OCI-LY3 (cell line): ENCODE data around the gene ZNF778.

Source experiments
- H2AFZ ChIP-seq: fragments of 200-600, 300-600 bp; shearing (Covaris generic); 2 replicates; pipeline ENCODE4 v1.6.0; 2014; ENCODE audit warnings: antibody characterized with exemption, low read depth, low read length
- H3K27ac ChIP-seq: fragments of 200-600, 300-600 bp; sonication (generic); 2 replicates; pipeline ENCODE4 v1.5.1; 2014; ENCODE audit warnings: mild to moderate bottlenecking, low read length, moderate library complexity, mixed read lengths
- H3K27me3 ChIP-seq: fragments of 200-600, 300-600 bp; sonication (generic); 2 replicates; pipeline ENCODE4 v1.6.1; 2014; ENCODE audit warnings: low read depth, low read length, mixed read lengths
- H3K36me3 ChIP-seq: fragments of 200-600, 300-600 bp; sonication (generic); replicated peaks from 2 replicates; pipeline ENCODE3; 2014; ENCODE audit warnings: low read depth, low read length, mixed read lengths
- H3K4me1 ChIP-seq: fragments of 300-600, 200-600 bp; sonication (generic); 2 replicates; pipeline ENCODE4 v1.6.1; 2014; ENCODE audit warnings: low read length, mixed read lengths
- H3K4me2 ChIP-seq: fragments of 200-600, 300-600 bp; sonication (generic); 2 replicates; pipeline ENCODE4 v1.6.1; 2014; ENCODE audit warnings: low read length, mixed read lengths
- H3K4me3 ChIP-seq: fragments of 300-600, 200-600 bp; sonication (generic); 2 replicates; pipeline ENCODE4 v1.5.1; 2014; ENCODE audit warnings: antibody characterized with exemption, mild to moderate bottlenecking, low read length, moderate library complexity
- H3K79me2 ChIP-seq: fragments of 300-600, 200-600 bp; shearing (Covaris generic); 2 replicates; pipeline ENCODE4 v1.6.1; 2014; ENCODE audit warnings: mild to moderate bottlenecking, low read length, mixed read lengths
- H3K9ac ChIP-seq: fragments of 300-600, 200-600 bp; shearing (Covaris generic); 2 replicates; pipeline ENCODE4 v1.6.0; 2014; ENCODE audit warnings: mild to moderate bottlenecking, low read length, moderate library complexity
- H3K9me3 ChIP-seq: fragments of 200-600, 300-600 bp; shearing (Covaris generic); 2 replicates; pipeline ENCODE4 v1.6.1; 2014; ENCODE audit warnings: low read length, mixed read lengths; ENCODE audit not compliant: insufficient read depth
- H4K20me1 ChIP-seq: fragments of 200-600, 300-600 bp; sonication (generic); 2 replicates; pipeline ENCODE4 v1.6.1; 2016; ENCODE audit warnings: low read length, mixed read lengths; ENCODE audit not compliant: insufficient read depth
- EZH2phosphoT487 ChIP-seq: fragments of 200-600 bp; shearing (Covaris generic); IDR thresholded peaks from 2 replicates; pipeline ENCODE4 v1.6.1; 2018; ENCODE audit warnings: antibody characterized with exemption, mixed run types, low read depth
- TF ChIP-seq, protein P1 (sequence below): fragments of 200-600, 300-600 bp; sonication (generic); IDR thresholded peaks from 2 replicates; pipeline ENCODE4 v1.5.1; 2014; ENCODE audit warnings: antibody characterized with exemption, low read length, low read depth

Gene ZNF778

DNA sequence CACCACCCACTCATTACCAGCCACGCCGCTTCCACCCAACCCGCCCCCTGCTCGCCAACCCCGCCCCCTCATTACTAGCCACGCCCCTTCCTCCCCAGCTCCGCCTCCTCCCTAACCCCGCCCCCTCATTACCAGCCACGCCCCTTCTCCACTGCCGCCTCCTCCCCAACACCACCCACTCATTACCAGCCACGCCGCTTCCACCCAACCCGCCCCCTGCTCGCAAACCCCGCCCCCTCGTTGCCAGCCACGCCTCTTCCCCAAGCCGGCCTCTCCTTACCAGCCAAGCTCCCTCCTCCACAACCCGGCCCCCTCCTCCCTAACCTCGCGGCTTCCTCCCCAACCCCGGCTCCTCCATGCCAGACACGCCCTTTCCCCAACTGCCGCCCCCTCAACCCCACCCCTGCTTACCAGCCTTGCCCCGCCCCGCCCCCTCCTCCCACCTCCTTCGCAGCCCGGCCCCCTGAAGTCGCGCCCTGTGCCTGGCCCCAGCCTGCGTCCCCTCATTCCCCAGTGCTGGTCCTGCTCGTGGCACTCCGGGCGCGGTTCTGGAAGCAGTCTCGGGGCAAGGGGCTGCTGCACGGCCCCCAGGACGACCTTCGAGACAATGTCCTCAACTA lies 24.4 kb upstream of the ZNF778 start:
- no peak overlapping the region for H3K4me3 ChIP-seq

DNA sequence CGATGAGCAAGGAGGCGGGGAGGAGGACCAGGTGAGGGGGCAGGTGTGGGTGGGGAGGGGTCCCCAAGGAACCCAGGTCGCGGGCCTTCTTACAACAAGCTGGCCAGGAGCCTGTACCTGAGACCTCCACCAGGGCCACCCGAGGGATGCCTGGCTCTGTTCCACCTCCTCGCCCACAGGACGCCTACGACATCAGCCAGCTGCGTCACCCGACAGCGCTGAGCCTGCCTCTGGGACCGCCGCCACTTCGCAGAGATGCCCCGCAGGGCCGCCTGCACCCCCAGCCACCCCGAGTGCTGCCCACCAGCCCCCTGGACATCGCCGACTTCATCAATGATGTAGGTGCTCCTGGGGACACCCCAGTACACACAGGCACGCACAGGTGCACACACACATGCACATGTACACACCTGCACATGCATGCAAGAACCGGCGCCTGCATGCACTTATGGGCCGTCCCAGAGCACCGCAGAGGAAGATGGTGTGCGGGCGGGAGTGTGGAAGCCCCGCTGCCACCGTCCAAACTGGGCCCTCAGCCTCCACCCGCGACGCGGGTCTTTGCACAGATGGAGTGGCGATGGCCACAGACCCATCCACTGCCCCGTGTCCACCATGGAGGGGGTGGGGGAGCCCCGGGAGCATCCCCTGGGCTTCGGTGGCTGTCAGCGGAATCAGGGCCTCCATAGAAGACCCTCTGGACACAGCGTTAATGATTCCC lies 23.8 kb upstream of the ZNF778 start:
- Histone ChIP-seq H3K4me2 (no peak overlapping the region), H3K4me3 (no peak overlapping the region), H4K20me1 (no peaks in the 10 kb centered on the region), H3K27me3 (no peaks in the 10 kb centered on the region), H3K79me2 (no peaks in the 10 kb centered on the region), H3K9ac (no peak overlapping the region), H3K36me3 (no peaks in the 10 kb centered on the region), H2AFZ (no peak overlapping the region), H3K4me1 (no peaks in the 10 kb centered on the region), H3K9me3 (no peaks in the 10 kb centered on the region), H3K27ac (no peak overlapping the region)
- TF ChIP-seq EZH2phosphoT487, result no peak
- TF ChIP-seq, protein P1, sequence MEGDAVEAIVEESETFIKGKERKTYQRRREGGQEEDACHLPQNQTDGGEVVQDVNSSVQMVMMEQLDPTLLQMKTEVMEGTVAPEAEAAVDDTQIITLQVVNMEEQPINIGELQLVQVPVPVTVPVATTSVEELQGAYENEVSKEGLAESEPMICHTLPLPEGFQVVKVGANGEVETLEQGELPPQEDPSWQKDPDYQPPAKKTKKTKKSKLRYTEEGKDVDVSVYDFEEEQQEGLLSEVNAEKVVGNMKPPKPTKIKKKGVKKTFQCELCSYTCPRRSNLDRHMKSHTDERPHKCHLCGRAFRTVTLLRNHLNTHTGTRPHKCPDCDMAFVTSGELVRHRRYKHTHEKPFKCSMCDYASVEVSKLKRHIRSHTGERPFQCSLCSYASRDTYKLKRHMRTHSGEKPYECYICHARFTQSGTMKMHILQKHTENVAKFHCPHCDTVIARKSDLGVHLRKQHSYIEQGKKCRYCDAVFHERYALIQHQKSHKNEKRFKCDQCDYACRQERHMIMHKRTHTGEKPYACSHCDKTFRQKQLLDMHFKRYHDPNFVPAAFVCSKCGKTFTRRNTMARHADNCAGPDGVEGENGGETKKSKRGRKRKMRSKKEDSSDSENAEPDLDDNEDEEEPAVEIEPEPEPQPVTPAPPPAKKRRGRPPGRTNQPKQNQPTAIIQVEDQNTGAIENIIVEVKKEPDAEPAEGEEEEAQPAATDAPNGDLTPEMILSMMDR, result no peak

More for the DNA sequence above, 24.4 kb upstream of the ZNF778 start:
- H3K4me1 ChIP-seq, result no peaks in the 10 kb centered on the region
- H3K36me3 ChIP-seq, result no peaks in the 10 kb centered on the region
- TF ChIP-seq, protein P1, result no peak
- no peak for TF ChIP-seq EZH2phosphoT487
- no peak overlapping the region for H3K9ac ChIP-seq
- no peaks in the 10 kb centered on the region for H3K27me3 ChIP-seq
- no peaks in the 10 kb centered on the region for H3K79me2 ChIP-seq
- no peaks in the 10 kb centered on the region for H4K20me1 ChIP-seq
- H2AFZ ChIP-seq, result no peak overlapping the region
- no peak overlapping the region; the same call in 1 of the 2 replicates for H3K4me2 ChIP-seq
- no peaks in the 10 kb centered on the region for H3K9me3 ChIP-seq
- no peak overlapping the region for H3K27ac ChIP-seq

DNA sequence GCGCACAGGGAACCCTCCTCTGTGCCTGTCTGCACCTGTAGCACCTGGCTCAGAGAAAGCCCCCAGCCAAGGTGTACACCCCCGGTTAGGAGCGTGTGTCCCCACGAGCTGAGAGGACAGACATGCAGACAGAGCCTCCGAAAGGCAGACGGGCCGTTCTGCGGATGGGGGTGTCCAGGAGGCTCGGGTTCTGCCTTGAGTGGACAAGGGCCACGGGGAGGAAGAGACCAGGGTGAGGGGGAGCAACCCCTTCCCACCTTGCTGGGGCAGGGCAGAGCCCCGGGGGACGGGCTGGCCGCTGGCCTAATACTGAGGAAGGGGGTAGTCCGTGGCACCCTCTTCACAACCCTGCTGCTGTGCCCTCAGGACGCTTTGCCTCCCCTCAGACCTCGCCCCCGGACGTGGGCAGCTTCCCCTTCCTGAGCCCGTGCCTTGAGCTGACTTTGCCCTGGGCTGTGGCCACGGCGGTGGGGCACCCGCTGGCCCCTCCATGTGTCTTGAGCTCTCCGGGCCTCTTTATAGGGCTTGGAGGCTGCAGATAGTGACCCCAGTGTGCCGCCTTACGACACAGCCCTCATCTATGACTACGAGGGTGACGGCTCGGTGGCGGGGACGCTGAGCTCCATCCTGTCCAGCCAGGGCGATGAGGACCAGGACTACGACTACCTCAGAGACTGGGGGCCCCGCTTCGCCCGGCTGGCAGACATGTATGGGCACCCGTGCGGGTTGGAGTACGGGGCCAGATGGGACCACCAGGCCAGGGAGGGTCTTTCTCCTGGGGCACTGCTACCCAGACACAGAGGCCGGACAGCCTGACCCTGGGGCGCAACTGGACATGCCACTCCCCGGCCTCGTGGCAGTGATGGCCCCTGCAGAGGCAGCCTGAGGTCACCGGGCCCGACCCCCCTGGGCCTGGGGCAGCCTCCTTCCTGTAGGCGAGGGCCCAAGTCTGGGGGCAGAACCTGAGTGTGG lies 22.9 kb upstream of the ZNF778 start:
- H3K4me3 ChIP-seq, result no peak overlapping the region
- no peaks in the 10 kb centered on the region for H3K79me2 ChIP-seq
- H4K20me1 ChIP-seq, result no peaks in the 10 kb centered on the region
- H3K27ac ChIP-seq, result no peak overlapping the region
- H3K4me1 ChIP-seq, result no peaks in the 10 kb centered on the region
- H3K27me3 ChIP-seq, result no peaks in the 10 kb centered on the region
- no peak for TF ChIP-seq EZH2phosphoT487
- TF ChIP-seq, protein P1, result no peak
- H3K9ac ChIP-seq, result no peak overlapping the region
- no peaks in the 10 kb centered on the region for H3K9me3 ChIP-seq
- no peak overlapping the region for H2AFZ ChIP-seq
- H3K36me3 ChIP-seq, result no peaks in the 10 kb centered on the region
- no peak overlapping the region for H3K4me2 ChIP-seq
